Brain microvascular endothelial cell (primary cell): ENCODE data around the gene TRIM49D1.
"Not testable (repeated sequence)": the region's sequence is repeated elsewhere in the genome, so short reads cannot be mapped to it uniquely, and the experiment has no call there.

ENCODE experiments used
- DNase-seq: peaks from one replicate; pipeline ENCODE4 v3.0.0-alpha.2; 2020
- H3K27ac ChIP-seq: fragments of 250-450 bp; sonication (Bioruptor Pico); 2 replicates; pipeline ENCODE4 v1.5.1; 2020; ENCODE audit warnings: mild to moderate bottlenecking, moderate library complexity
- H3K27me3 ChIP-seq: fragments of 250-450 bp; sonication (Bioruptor Pico); replicated peaks from 2 replicates; pipeline ENCODE4 v1.5.1; 2020; ENCODE audit warnings: mild to moderate bottlenecking
- H3K36me3 ChIP-seq: fragments of 250-450 bp; sonication (Bioruptor Pico); replicated peaks from 2 replicates; pipeline ENCODE4 v1.5.1; 2020; ENCODE audit warnings: mild to moderate bottlenecking
- H3K4me3 ChIP-seq: 2 replicates; pipeline ENCODE4 v1.5.1; 2011; ENCODE audit warnings: low read depth, mild to moderate bottlenecking, control low read depth, low read length, moderate library complexity
- in situ Hi-C: cut with HindIII; loops from 2 replicates; pipeline ENCODE4 v1.10.0; 2017; ENCODE audit warnings: low sequenced_read_pairs, low pct_ligation_motif_present
- TF ChIP-seq, protein P1 (sequence below): IDR thresholded peaks from 2 replicates; pipeline ENCODE4 v1.5.1; 2011; ENCODE audit warnings: low read depth, mild to moderate bottlenecking, moderate library complexity, low read length, control low read depth, inconsistent platforms; ENCODE audit errors: missing control alignments

TRIM49D1 gene, protein sequence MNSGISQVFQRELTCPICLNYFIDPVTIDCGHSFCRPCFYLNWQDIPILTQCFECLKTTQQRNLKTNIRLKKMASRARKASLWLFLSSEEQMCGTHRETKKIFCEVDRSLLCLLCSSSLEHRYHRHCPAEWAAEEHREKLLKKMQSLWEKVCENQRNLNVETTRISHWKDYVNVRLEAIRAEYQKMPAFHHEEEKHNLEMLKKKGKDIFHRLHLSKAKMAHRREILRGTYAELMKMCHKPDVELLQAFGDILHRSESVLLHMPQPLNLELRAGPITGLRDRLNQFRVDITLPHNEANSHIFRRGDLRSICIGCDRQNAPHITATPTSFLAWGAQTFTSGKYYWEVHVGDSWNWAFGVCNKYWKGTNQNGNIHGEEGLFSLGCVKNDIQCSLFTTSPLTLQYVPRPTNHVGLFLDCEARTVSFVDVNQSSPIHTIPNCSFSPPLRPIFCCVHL

DNA sequence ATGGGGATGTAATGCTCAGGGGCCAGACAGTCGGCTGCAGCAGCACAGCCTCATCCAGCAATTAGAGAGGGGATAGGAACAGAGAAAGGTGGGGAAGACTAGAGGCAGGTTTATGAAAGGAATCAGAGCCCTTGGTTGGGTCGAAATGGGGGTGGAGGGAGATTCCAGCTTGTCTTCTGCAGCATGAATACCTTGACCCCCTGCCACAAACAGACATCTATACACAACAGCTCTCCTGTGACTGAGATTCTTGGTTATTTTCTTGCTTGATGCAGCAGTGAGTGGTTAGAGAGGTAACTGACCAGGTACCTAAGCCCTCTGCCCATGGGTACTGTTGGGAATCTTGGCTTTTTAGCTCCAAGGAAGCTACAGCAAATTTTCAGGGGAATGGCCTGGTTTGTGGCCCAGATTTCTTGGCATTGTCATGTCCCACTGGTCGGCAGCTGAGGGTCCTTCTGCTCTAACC is at the start of gene TRIM49D1:
TRIM49D1 (minus strand) TSS at position 51 of the 466 bp plus-strand sequence. CDS start 4,535 bp downstream, outside the sequence.
- Histone ChIP-seq H3K36me3 (no peaks in the 10 kb centered on the region), H3K27me3 (no peaks in the 10 kb centered on the region), H3K4me3 (no peak within 1 kb of the TSS), H3K27ac (no peak within 1 kb of the TSS)
- in situ Hi-C loops, result no loop called here
- TF ChIP-seq, protein P1, sequence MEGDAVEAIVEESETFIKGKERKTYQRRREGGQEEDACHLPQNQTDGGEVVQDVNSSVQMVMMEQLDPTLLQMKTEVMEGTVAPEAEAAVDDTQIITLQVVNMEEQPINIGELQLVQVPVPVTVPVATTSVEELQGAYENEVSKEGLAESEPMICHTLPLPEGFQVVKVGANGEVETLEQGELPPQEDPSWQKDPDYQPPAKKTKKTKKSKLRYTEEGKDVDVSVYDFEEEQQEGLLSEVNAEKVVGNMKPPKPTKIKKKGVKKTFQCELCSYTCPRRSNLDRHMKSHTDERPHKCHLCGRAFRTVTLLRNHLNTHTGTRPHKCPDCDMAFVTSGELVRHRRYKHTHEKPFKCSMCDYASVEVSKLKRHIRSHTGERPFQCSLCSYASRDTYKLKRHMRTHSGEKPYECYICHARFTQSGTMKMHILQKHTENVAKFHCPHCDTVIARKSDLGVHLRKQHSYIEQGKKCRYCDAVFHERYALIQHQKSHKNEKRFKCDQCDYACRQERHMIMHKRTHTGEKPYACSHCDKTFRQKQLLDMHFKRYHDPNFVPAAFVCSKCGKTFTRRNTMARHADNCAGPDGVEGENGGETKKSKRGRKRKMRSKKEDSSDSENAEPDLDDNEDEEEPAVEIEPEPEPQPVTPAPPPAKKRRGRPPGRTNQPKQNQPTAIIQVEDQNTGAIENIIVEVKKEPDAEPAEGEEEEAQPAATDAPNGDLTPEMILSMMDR, result no peak
- no peak for DNase-seq

DNA sequence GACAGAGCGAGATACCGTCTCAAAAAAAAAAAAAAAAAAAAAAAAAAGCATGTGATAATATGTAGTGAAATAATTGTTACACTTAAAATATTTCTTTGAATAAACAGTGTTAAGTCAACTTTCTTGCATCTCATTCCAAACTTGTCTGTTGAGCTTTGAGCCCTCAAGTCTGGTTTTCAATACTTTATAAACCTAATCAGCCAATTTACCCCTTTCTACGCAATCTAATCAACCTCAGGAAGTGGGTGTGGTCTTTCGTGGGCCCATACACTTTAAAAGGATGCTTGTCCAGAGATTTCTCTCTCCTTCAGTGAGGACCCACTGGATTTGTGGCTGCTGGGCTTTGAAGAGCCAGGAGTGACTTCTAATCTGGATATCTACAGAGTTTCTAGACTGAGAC is 43.7 kb upstream of the TRIM49D1 start, which contains the start of gene TRIM64:
TRIM64 (plus strand) TSS at position 301 of the 400 bp plus-strand sequence. CDS start 2,467 bp downstream, outside the sequence.
- in situ Hi-C loops, DNase-seq, H3K27me3 ChIP-seq, H3K36me3 ChIP-seq, H3K27ac ChIP-seq, H3K4me3 ChIP-seq: not testable (repeated sequence)

DNA sequence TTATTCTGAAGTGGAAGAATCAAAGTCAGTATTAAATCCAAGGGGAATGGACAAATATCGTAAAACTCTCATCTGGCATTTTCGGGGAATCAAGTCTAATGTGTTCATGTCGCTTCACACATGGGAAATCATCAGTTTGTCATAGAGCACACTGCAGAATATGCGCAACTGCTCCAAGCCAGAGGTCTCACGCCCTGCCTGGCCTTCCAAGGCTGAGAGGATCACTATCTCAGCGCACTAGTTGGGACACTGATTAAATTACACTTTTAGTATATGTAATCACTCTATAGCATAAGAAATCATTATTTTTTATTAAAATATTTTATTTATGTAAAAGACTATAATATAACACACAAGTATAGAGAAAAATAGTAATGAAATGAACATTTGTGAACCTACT is 38.8 kb upstream of the TRIM49D1 start:
- in situ Hi-C loops, H3K27me3 ChIP-seq, DNase-seq, H3K4me3 ChIP-seq, H3K36me3 ChIP-seq, H3K27ac ChIP-seq: not testable (repeated sequence)

DNA sequence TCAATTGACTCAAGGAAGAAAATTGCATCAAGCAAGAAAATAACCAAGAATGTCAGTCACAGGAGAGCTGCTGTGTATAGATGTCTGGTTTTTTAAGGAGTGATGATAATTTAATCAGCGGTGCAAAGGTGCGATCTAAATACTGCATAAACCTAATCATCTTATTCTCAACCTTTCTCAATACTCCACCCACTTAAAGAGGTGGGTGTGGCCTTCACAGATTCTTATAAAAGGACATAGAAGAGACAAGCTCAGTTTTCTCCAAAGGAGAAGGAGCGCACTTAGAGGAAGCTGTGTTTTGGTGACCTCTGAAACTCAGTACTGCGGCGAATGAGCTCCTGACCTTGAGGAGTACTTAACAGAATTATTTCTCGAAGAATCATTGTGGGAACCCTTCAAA is 1.7 kb upstream of the TRIM49D1 start, which contains the start of gene TRIM49D2:
TRIM49D2 (plus strand) TSS at position 301 of the 400 bp plus-strand sequence. CDS start 2,698 bp downstream, outside the sequence.
- DNase-seq, H3K27me3 ChIP-seq, H3K27ac ChIP-seq, H3K4me3 ChIP-seq, in situ Hi-C loops, H3K36me3 ChIP-seq: not testable (repeated sequence)

DNA sequence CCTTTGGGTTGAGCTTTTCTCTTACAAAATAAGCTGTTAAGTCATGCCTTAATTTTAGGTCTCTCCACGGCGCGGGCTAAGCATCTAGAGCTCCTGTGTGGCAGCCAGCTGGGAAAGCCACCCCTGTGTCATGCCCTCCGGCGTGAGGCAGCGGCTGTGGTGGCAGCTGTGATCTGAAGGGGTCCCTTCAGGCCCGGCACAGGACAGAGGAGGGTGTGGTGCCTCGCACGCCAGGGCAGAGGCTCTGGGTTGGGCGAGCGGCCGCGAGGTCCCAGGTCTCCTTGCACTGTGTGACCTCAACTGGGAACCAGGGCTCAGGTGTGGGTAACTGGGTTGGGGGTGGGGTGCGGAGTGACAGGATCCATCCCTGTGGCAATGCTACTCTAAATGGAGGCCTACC is 21.2 kb downstream of the TRIM49D1 start:
- H3K27me3 ChIP-seq, H3K36me3 ChIP-seq, DNase-seq, H3K27ac ChIP-seq, in situ Hi-C loops, H3K4me3 ChIP-seq: not testable (repeated sequence)

DNA sequence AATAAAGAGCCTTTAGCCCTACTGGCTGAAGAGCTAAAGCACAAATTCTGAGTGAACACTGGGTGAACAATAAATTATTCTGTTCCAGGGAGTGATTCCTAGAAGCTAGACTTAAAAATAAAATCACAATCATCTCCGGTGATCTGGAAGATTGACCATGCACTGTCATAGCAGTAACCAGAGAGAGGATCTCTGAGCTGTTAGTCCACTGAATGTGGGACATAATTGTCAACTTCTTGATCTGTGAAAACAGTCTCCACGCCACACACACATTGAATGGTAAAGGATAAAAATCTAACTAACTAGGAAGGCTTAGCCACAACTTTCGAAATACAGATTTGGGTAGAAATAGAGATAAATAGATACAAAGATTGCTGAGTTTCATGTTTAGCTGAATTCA is 28.8 kb downstream of the TRIM49D1 start:
- H3K4me3 ChIP-seq, DNase-seq, in situ Hi-C loops: not testable (repeated sequence)

DNA sequence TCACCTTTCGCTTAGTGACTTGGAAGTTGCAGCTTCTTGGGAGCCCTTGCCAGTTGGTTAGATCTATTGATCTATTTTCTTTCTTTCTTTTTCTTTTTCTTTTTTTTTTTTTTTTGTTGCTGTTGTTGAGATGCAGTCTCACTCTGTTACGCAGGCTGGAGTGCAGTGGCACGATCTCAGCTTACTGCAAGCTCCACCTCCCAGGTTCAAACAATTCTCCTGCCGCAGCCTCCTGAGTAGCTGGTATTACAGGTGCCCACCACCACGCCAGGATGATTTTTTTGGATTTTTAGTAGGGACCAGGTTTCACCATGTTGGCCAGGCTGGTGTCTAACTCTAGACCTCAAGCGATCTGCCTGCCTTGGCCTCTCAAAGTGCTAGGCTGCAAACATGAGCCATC is 44.5 kb downstream of the TRIM49D1 start:
- H3K27me3 ChIP-seq, H3K4me3 ChIP-seq, H3K27ac ChIP-seq, DNase-seq, in situ Hi-C loops, H3K36me3 ChIP-seq: not testable (repeated sequence)

More for the DNA sequence above, 28.8 kb downstream of the TRIM49D1 start:
- H3K27me3 ChIP-seq, H3K27ac ChIP-seq, H3K36me3 ChIP-seq: not testable (repeated sequence)

DNA sequence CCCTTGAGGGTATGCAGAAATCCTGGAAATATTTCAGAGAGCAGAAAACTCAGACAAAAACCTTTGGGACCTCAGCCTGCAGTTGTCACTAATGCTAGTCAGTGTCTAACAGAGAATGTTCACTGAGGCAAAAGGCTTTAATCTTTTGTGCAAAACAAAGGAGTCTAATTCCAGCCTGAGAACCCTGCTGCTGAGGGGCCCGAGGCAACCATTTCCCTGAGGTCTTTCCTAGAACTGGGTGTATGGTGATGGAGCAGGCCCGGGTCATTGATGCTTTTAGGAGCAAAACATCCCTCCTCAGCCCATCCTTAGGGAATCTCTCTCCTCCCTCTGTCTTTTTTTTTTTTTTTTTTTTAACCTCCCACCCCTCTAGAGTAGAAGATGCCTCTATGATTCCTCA is 49.5 kb downstream of the TRIM49D1 start:
- H3K4me3 ChIP-seq, H3K27ac ChIP-seq, DNase-seq, H3K27me3 ChIP-seq, in situ Hi-C loops, H3K36me3 ChIP-seq: not testable (repeated sequence)

DNA sequence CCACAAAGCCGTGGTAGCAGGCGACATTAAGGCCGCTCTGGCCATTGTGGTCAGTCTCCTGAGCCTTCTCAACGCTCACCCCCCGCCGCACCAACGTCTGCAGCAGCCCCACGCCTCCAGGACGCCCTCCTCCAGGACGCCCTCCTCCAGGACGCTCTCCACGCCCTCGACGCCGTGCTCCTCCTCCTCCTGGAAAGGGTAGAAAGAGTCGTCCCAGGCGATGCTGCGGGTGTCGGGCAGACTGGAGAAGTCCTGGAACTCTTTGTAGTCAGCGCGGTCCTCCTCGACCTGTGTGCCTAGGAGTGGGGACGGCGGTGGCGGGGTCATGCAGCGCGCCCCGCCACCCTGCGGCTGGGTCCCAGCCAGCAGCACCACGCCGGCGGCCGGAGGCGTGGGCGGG is 56.8 kb downstream of the TRIM49D1 start:
- H3K27me3 ChIP-seq, DNase-seq, H3K4me3 ChIP-seq, in situ Hi-C loops, H3K36me3 ChIP-seq, H3K27ac ChIP-seq: not testable (repeated sequence)

DNA sequence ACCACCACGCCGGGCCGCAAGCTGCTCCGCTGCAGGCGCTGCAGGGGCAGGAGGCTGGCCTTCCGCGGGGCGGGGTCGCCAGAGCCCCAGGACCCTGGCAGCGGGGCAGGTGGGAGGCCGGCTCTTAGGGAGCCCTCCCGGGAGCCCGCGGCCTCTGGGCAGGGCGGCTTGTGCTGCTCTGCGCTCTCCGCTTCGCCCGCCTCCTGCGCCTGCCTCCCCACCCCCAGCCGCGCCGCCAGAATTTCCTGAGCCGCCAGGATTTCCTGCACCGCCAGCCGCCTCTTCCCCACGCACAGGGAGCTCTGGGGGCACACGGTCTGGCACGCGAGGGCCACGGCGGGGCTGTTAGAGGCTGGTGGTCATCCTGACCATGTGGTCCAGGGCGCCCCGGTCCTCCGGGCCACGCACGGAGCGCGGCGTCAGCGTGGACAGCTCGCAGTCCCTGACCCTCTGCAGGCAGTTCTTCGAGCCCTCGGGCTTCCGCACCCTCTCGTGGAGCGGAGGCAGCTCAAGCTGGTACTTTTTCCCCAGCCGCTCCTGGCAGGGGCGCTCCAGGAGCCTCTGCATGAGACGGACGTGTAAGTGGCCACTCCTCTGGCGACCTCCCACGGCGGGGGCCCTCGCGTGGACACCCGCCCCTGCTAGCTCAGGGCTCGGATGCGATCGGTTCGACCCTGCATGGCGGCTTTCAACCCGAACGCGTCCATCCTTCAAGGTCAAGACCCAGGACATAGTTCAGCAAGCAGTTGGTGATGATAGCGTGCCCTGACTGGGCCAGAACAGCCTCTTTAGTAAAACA is 57.9 kb downstream of the TRIM49D1 start:
- in situ Hi-C loops, DNase-seq, H3K36me3 ChIP-seq, H3K27ac ChIP-seq, H3K27me3 ChIP-seq: not testable (repeated sequence)
- peak overlapping the region; percentile 26 for H3K4me3 ChIP-seq
